Sigmoid colon (tissue), 7 donors: ENCODE measurements around the gene ZNF23. TPM values are rescaled to one million over a fixed set of nuclear protein-coding genes. Genes with fewer than 3 reads are reported as not detected.

Experiments
- DNase-seq: peaks from one replicate; pipeline ENCODE4 v3.0.0-alpha.2; 2019
- H3K27ac ChIP-seq, 4 donors: fragments of 200-600 bp; sonication (generic); one replicate each; pipeline ENCODE4 v1.5.1; 2016 to 2019; ENCODE audit warnings: mild to moderate bottlenecking in 1 of 4
- H3K27me3 ChIP-seq, 3 donors: fragments of 200-600 bp; sonication (generic); one replicate each; pipeline ENCODE4 v1.5.1; 2019; ENCODE audit warnings: mild to moderate bottlenecking in 1 of 3
- H3K36me3 ChIP-seq, 4 donors: fragments of 200-600 bp; sonication (generic); one replicate each; pipeline ENCODE4 v1.5.1; 2016 to 2019
- H3K4me1 ChIP-seq, 4 donors: fragments of 200-600 bp; sonication (generic); one replicate each; pipeline ENCODE4 v1.5.1; 2017 to 2019
- H3K4me3 ChIP-seq, 4 donors: fragments of 200-600 bp; sonication (generic); one replicate each; pipeline ENCODE4 v1.5.1; 2017 to 2019; ENCODE audit warnings: mild to moderate bottlenecking in 2 of 4, moderate library complexity in 1 of 4
- H3K9me3 ChIP-seq, 4 donors: fragments of 200-600 bp in 3 of 4; sonication (generic) in 3 of 4; one replicate each; pipeline versions ENCODE4 v1.5.1 to v1.6.1; 2013 to 2019
- EP300 ChIP-seq, 4 donors: sonication (generic); formaldehyde crosslinking; IDR thresholded peaks; one replicate each; pipeline ENCODE4 v1.6.1; 2017; ENCODE audit warnings: antibody characterized with exemption in 4 of 4
- POLR2A ChIP-seq, 2 donors: fragments of 450-650 bp; IDR thresholded peaks; one replicate each; pipeline ENCODE4 v1.6.1; 2016; ENCODE audit warnings: antibody characterized with exemption in 2 of 2, mild to moderate bottlenecking in 2 of 2, moderate library complexity in 2 of 2
- POLR2AphosphoS5 ChIP-seq, 4 donors: sonication (generic); formaldehyde crosslinking; IDR thresholded peaks; one replicate each; pipeline ENCODE4 v1.6.1; 2017; ENCODE audit warnings: antibody characterized with exemption in 4 of 4
- WGBS, 2 donors: extraction: QIAGEN DNeasy Blood & Tissue Kit; methylation state at CpG; one replicate each; pipeline ENCODE4 v1.1.7; 2013; 5-methylcytosine and 5-hydroxymethylcytosine counted together
- intact Hi-C: fragments of 100-400 bp; cut with DNase I; formaldehyde crosslinking; loops from one replicate; pipeline ENCODE4 v1.15.1; 2023
- polyA plus RNA-seq, 3 donors: library from polyadenylated mRNA; stranded (reverse); fragments of 200-250 nt; gene quantifications; one replicate each; pipeline ENCODE4 v1.2.3, GENCODE V29; 2013
- total RNA-seq, 4 donors: library from RNA; depleted of rRNA; stranded (reverse); fragments of >200 nt; gene quantifications; one replicate each; pipeline ENCODE4 v1.1.0, GENCODE V29; 2016
- TF ChIP-seq, protein P1 (sequence below), 4 experiments: fragments of 450-650 bp in 3 of 4; fragments of 200-600 bp in 1 of 4; IDR thresholded peaks; one replicate each; pipeline ENCODE4 v1.5.1; 2016 to 2019; ENCODE audit warnings: antibody characterized with exemption in 4 of 4, mild to moderate bottlenecking in 3 of 4, moderate library complexity in 2 of 4
- donor health status: healthy with polysubstance abuse.
- donor health status: Bipolar disorder and iron deficiency.
- donor health status: healthy.

Gene ZNF23
- total and polyA plus RNA-seq, 7 donors = 3.0 to 11.6 (median 5.4) TPM

DNA sequence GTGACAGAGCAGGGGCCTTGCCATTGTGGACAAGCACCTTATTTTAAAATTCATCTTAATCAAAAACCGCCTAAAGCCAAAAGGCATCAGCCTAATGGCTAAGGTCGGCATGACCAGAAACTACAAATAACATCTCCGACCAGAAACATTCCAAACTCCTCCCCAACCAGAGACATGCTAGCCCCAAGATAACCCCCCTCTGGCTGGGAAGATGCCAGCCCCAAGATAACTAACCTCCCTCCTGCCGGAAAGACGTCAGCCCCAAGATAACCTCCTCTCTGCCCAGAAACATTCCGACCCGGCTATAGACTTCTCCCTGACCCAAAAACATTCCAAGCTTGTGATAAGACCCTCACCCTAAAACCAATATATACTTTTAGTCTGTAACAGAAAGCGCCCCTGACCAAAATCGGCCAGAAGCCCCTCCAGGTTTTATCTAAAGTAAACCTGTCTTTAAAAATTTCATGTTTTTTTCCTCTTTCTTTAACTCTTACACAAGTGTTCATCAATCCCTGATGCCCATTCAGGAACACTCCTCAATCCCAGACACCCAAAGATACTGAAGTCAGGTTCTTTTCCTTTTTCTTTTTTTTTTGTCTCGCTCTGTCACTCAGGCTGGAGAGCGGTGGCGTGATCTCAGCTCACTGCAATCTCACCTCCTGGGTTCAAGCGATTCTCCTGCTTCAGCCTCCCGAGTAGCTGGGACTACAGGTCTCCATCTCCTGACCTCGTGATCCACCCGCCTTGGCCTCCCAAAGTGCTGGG, 52.9 kb downstream of the ZNF23 start:
- intact Hi-C loops = no loop called here
- Histone ChIP-seq H3K27ac (no peak overlapping the region), H3K4me3 (no peak overlapping the region), H3K36me3 (no peaks in the 10 kb centered on the region), H3K27me3 (peaks cover 5 to 21% (median 7%) of the 10 kb centered on the region in 3 donors), H3K9me3 (no peaks in the 10 kb centered on the region), H3K4me1 (peaks cover 0 to 6% (median 0%) of the 10 kb centered on the region in 4 donors)
- DNase-seq = peak; percentile 12
- WGBS, 2 donors = 64 to 71% methylated on average over 16 of the region's 16 CpGs
- no peak for TF ChIP-seq POLR2AphosphoS5 (IDR thresholded peaks at IDR 0.05)

GRCh38 chr16:71408536-71408935, 53.5 kb downstream of the ZNF23 start:
- no peaks in the 10 kb centered on the region for H3K9me3 ChIP-seq
- peak; percentile 26 for DNase-seq
- 39 to 50% methylated on average over 3 of the region's 3 CpGs for WGBS, 2 donors
- H3K4me1 ChIP-seq = peaks cover 0 to 6% (median 0%) of the 10 kb centered on the region in 4 donors
- peaks cover 5 to 21% (median 7%) of the 10 kb centered on the region in 3 donors for H3K27me3 ChIP-seq
- intact Hi-C loops = no loop called here
- H3K27ac ChIP-seq = no peak overlapping the region
- H3K36me3 ChIP-seq = no peaks in the 10 kb centered on the region
- TF ChIP-seq POLR2A (IDR thresholded peaks at IDR 0.05) = no peak
- TF ChIP-seq POLR2AphosphoS5 (IDR thresholded peaks at IDR 0.05) = no peak
- TF ChIP-seq EP300 (IDR thresholded peaks at IDR 0.05) = no peak
- TF ChIP-seq, protein P1, sequence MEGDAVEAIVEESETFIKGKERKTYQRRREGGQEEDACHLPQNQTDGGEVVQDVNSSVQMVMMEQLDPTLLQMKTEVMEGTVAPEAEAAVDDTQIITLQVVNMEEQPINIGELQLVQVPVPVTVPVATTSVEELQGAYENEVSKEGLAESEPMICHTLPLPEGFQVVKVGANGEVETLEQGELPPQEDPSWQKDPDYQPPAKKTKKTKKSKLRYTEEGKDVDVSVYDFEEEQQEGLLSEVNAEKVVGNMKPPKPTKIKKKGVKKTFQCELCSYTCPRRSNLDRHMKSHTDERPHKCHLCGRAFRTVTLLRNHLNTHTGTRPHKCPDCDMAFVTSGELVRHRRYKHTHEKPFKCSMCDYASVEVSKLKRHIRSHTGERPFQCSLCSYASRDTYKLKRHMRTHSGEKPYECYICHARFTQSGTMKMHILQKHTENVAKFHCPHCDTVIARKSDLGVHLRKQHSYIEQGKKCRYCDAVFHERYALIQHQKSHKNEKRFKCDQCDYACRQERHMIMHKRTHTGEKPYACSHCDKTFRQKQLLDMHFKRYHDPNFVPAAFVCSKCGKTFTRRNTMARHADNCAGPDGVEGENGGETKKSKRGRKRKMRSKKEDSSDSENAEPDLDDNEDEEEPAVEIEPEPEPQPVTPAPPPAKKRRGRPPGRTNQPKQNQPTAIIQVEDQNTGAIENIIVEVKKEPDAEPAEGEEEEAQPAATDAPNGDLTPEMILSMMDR (IDR thresholded peaks at IDR 0.05) = no peak
- H3K4me3 ChIP-seq = no peak overlapping the region

DNA sequence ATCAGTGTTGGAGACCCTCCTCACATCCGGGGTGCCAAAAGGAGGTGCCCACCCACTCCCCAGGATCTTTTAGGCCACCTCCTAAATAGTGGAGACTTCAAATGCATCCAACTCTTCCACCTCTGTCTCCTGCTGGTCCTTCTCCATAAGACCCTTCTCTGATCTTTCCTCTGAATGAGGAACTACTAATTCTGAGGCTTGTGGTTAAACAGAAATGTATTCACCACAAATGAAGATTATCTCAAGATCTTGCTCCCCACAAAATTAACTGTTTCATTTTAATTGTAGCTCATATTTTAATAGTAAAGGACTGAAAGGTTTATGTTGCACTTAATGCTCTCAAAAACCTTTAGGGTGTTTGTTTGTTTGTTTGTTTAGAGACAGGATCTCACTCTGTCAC, 54.3 kb downstream of the ZNF23 start:
- no peaks in the 10 kb centered on the region for H3K9me3 ChIP-seq
- peaks cover 5 to 21% (median 7%) of the 10 kb centered on the region in 3 donors for H3K27me3 ChIP-seq
- H3K36me3 ChIP-seq = no peaks in the 10 kb centered on the region
- WGBS, 2 donors = 73 to 91% methylated on average over 1 of the region's 1 CpG
- H3K27ac ChIP-seq = no peak overlapping the region
- DNase-seq = no peak
- H3K4me3 ChIP-seq = no peak overlapping the region
- intact Hi-C loops = no loop called here
- TF ChIP-seq POLR2AphosphoS5 (IDR thresholded peaks at IDR 0.05) (no peak), EP300 (IDR thresholded peaks at IDR 0.05) (no peak), POLR2A (IDR thresholded peaks at IDR 0.05) (no peak)
- TF ChIP-seq, protein P1 (IDR thresholded peaks at IDR 0.05) = no peak
- peaks cover 0 to 3% (median 0%) of the 10 kb centered on the region in 4 donors for H3K4me1 ChIP-seq

DNA sequence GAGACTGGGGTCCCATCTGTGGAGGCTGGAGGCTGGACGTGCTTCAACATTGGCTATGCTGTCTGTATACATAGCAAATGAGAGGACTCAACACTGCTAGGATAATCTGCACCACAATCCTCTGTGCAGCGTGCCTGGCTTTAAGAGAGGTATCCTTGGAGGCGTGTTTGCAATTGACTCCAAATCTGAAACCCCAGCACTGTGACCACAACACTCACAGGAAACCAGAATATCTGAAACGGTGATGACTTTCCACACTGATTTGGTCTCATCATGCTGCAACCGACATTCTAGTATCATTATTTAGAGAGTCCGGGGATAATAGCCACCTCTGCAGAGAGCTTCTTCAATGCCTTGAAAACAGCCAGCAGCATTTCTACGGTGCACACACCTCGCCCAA, 55.3 kb downstream of the ZNF23 start:
- Histone ChIP-seq H3K4me3 (no peak overlapping the region), H3K4me1 (no peaks in the 10 kb centered on the region), H3K36me3 (no peaks in the 10 kb centered on the region), H3K27ac (no peak overlapping the region), H3K9me3 (no peaks in the 10 kb centered on the region), H3K27me3 (peaks cover 0 to 13% (median 0%) of the 10 kb centered on the region in 3 donors)
- DNase-seq = no peak
- no peak for TF ChIP-seq EP300 (IDR thresholded peaks at IDR 0.05)
- TF ChIP-seq, protein P1 (IDR thresholded peaks at IDR 0.05) = no peak
- intact Hi-C loops = no loop called here
- 61 to 67% methylated on average over 8 of the region's 8 CpGs for WGBS, 2 donors

DNA sequence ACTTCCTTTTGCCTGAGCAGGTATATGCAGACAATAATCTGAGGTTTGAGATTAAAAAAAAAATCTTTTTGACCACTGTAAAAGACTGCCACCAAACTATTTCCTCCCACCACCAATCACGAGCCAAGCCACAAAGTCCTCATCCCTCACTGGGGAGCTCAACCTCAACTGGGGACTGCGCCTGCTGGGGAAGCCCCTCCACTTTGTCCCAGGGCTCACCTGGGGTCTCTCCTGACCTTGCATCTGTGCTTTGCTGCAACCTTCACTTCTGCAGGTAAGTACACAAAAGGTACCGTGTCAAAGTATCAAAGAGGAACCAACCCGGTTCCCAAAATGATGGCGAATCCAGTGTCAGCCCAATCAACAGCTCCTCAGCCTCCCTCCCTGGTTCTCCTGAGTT, 55.7 kb downstream of the ZNF23 start:
- no peaks in the 10 kb centered on the region for H3K9me3 ChIP-seq
- H3K4me1 ChIP-seq = no peaks in the 10 kb centered on the region
- peak; percentile 8 for DNase-seq
- no peak overlapping the region for H3K4me3 ChIP-seq
- 70 to 87% methylated on average over 5 of the region's 5 CpGs for WGBS, 2 donors
- TF ChIP-seq POLR2A (IDR thresholded peaks at IDR 0.05) (no peak), EP300 (IDR thresholded peaks at IDR 0.05) (no peak)
- TF ChIP-seq, protein P1 (IDR thresholded peaks at IDR 0.05) = no peak
- H3K36me3 ChIP-seq = no peaks in the 10 kb centered on the region
- intact Hi-C loops = no loop called here
- no peak overlapping the region for H3K27ac ChIP-seq
- H3K27me3 ChIP-seq = peaks cover 0 to 13% (median 0%) of the 10 kb centered on the region in 3 donors
